ENCODE measurements around the gene AKR7A3. TPM values are rescaled to one million over a fixed set of nuclear protein-coding genes. Genes with fewer than 3 reads are reported as not detected.
A peak's percentile ranks its signal among the peaks of the same experiment; 100 is the strongest.

The AKR7A3 gene
- total RNA-seq, 1 experiment from 2014 or later: 0.40 TPM

- no peaks in the 10 kb centered on the region for H3K9me3 ChIP-seq (ENCODE audit: low read length)
- ChIA-PET POLR2A (ENCODE audit: unreplicated experiment) (no interaction called here), CTCF (no interaction called here)
- BruUV-seq (replicated peaks): no TSS peak
- H3K36me3 ChIP-seq (ENCODE audit: low read depth, low read length): peaks cover 6% of the 10 kb centered on the region; the same call in 1 of the 2 replicates
- no peaks in the 10 kb centered on the region for H3F3A ChIP-seq (ENCODE audit: low read length, unreplicated experiment)
- no peaks in the 10 kb centered on the region for H3K79me2 ChIP-seq (ENCODE audit: low read length)
- H2AFZ ChIP-seq (ENCODE audit: low read length): no peak overlapping the region
- DNase-seq (peak; percentile 81), ATAC-seq (peak; percentile 86)
- peak overlapping the region; percentile 21; the same call in 1 of the 2 replicates for H3K9ac ChIP-seq (ENCODE audit: low read length)
- H3K4me1 ChIP-seq (ENCODE audit: insufficient read depth, low read length): peaks cover 29% of the 10 kb centered on the region
- peak overlapping the region; percentile 66 for H3K4me2 ChIP-seq (ENCODE audit: low read length)
- H3K27ac ChIP-seq (ENCODE audit: low read length): peak overlapping the region; percentile 63
- no peaks in the 10 kb centered on the region for H4K20me1 ChIP-seq (ENCODE audit: low read length)
- H3K9me2 ChIP-seq (replicated peaks; ENCODE audit: low read length): no peaks in the 10 kb centered on the region
- TF ChIP-seq CTCF (conservative IDR thresholded peaks at IDR 0.05; ENCODE audit: low read depth, low read length) (no peak), EZH2phosphoT487 (IDR thresholded peaks at IDR 0.05; ENCODE audit: borderline replicate concordance, low read length) (no peak), EZH2 (IDR thresholded peaks at IDR 0.05; ENCODE audit: low read length, unreplicated experiment) (no peak)
- no peak overlapping the region; the same call in 1 of the 2 replicates for H3K4me3 ChIP-seq (ENCODE audit: low read length)
- intact Hi-C loops (cut with micrococcal nuclease): no loop called here
- no peaks in the 10 kb centered on the region for H3K27me3 ChIP-seq (ENCODE audit: low read length)
Measured at GRCh38 chr1:19336543-19336942, 48.0 kb upstream of the AKR7A3 start.

- Histone ChIP-seq H3K79me2 (ENCODE audit: low read length) (no peaks in the 10 kb centered on the region), H3K9me2 (replicated peaks; ENCODE audit: low read length) (no peaks in the 10 kb centered on the region), H3K9ac (ENCODE audit: low read length) (no peak overlapping the region), H3K4me2 (ENCODE audit: low read length) (no peak overlapping the region), H4K20me1 (ENCODE audit: low read length) (no peaks in the 10 kb centered on the region), H3K4me1 (ENCODE audit: insufficient read depth, low read length) (peaks cover 29% of the 10 kb centered on the region), H3K4me3 (ENCODE audit: low read length) (no peak overlapping the region), H3K27me3 (ENCODE audit: low read length) (no peaks in the 10 kb centered on the region), H2AFZ (ENCODE audit: low read length) (no peak overlapping the region), H3K9me3 (ENCODE audit: low read length) (no peaks in the 10 kb centered on the region), H3K27ac (ENCODE audit: low read length) (no peak overlapping the region), H3F3A (ENCODE audit: low read length, unreplicated experiment) (no peaks in the 10 kb centered on the region), H3K36me3 (ENCODE audit: low read depth, low read length) (no peaks in the 10 kb centered on the region)
- intact Hi-C loops (cut with micrococcal nuclease): no loop called here
- peak; percentile 27 for DNase-seq
- ChIA-PET POLR2A (ENCODE audit: unreplicated experiment) (no interaction called here), CTCF (no interaction called here)
- TF ChIP-seq EZH2phosphoT487 (IDR thresholded peaks at IDR 0.05; ENCODE audit: borderline replicate concordance, low read length) (no peak), CTCF (conservative IDR thresholded peaks at IDR 0.05; ENCODE audit: low read depth, low read length) (no peak), EZH2 (IDR thresholded peaks at IDR 0.05; ENCODE audit: low read length, unreplicated experiment) (no peak)
- BruUV-seq (replicated peaks): no TSS peak
- ATAC-seq: no peak
Measured at GRCh38 chr1:19333587-19334354, 45.2 kb upstream of the AKR7A3 start.

GRCh38 chr1:19332832-19333231, 44.3 kb upstream of the AKR7A3 start:
- Histone ChIP-seq H3K9ac (ENCODE audit: low read length) (no peak overlapping the region), H3K9me2 (replicated peaks; ENCODE audit: low read length) (no peaks in the 10 kb centered on the region), H3K27ac (ENCODE audit: low read length) (no peak overlapping the region), H3K27me3 (ENCODE audit: low read length) (no peaks in the 10 kb centered on the region), H2AFZ (ENCODE audit: low read length) (no peak overlapping the region), H3K4me1 (ENCODE audit: insufficient read depth, low read length) (peaks cover 24% of the 10 kb centered on the region), H4K20me1 (ENCODE audit: low read length) (no peaks in the 10 kb centered on the region), H3F3A (ENCODE audit: low read length, unreplicated experiment) (no peaks in the 10 kb centered on the region), H3K4me3 (ENCODE audit: low read length) (no peak overlapping the region), H3K79me2 (ENCODE audit: low read length) (no peaks in the 10 kb centered on the region), H3K36me3 (ENCODE audit: low read depth, low read length) (no peaks in the 10 kb centered on the region), H3K4me2 (ENCODE audit: low read length) (no peak overlapping the region), H3K9me3 (ENCODE audit: low read length) (no peaks in the 10 kb centered on the region)
- intact Hi-C loops (cut with micrococcal nuclease): no loop called here
- ChIA-PET POLR2A (ENCODE audit: unreplicated experiment) (no interaction called here), CTCF (no interaction called here)
- no peak for DNase-seq
- TF ChIP-seq EZH2phosphoT487 (IDR thresholded peaks at IDR 0.05; ENCODE audit: borderline replicate concordance, low read length) (no peak), CTCF (conservative IDR thresholded peaks at IDR 0.05; ENCODE audit: low read depth, low read length) (no peak), EZH2 (IDR thresholded peaks at IDR 0.05; ENCODE audit: low read length, unreplicated experiment) (no peak)
- ATAC-seq: no peak
- BruUV-seq (replicated peaks): no TSS peak

Measured in PC-3 (cell line).